ENCODE measurements around the gene TRIM73.
A peak's percentile ranks its signal among the peaks of the same experiment; 100 is the strongest.
"Not testable (repeated sequence)": the region's sequence is repeated elsewhere in the genome, so short reads cannot be mapped to it uniquely, and the experiment has no call there.

TRIM73 gene

DNA sequence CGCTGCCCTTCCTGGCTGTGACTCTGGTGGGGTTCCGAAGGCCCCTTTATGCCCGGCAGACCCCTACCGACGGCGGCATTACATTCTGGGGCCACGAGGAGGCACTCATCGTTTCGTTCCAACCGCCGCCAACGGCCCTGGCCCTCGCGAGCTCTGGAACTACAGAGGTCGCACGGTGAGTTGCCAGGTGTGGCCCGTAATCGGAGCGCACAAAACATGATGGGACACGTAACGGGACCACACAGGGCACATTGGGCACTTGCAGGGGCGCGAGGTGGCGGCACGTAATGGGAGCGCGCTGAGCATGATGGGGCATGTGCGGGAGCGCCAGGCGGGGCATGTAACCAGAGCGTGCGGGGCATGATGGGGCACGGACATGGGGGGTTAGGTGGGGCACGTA, at the start of gene TRIM73:
Gene TRIM73, plus strand, starts transcription at position 301 of the 400 bp plus-strand sequence. CDS start 3,305 bp downstream, outside the sequence.
- not testable (repeated sequence) for DNase-seq

DNA sequence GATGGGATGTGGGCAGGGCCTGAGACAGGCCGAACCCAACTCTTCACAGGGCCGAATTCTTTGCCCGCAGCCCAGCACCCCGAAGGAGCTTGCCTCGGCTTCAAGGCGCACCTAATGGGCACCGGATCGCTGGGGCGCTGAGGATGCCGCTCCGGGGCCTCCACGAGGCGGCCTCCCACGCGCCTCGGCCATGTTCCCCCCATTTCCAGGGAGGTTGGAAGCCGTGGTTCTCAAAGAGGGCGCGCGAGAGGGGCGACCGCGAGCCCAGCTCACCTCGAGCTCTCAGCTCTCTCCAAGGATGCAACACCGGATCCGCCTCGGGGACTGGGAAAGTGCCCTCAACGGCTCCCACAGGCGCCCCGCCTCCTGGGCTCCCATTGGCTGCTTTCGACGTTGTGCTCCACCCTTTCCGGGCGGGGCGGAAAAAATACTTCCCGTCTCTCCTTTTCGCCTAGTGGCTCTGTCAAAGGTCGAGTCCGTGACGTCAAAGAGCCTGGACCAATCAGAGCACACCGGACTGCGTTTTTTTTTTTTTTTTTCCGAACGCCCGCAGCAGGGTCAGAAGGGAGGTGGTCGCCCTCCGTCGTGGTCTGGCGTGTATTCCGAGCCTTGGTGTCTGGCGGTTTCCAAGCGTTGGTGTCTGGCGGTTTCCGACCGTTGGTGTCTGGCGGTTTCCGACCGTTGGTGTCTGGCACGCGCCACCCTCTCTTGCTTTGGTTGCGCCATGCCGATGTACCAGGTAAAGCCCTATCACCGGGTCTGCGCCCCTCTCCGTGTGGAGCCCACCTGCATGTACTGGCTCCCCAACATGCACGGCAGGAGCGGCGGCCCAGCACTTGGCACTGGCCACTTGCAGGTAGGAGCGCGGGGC, 36.5 kb upstream of the TRIM73 start:
- peak; percentile 31 for DNase-seq

More for the DNA sequence above, at the start of gene TRIM73:
- not testable (repeated sequence) for ATAC-seq

DNA sequence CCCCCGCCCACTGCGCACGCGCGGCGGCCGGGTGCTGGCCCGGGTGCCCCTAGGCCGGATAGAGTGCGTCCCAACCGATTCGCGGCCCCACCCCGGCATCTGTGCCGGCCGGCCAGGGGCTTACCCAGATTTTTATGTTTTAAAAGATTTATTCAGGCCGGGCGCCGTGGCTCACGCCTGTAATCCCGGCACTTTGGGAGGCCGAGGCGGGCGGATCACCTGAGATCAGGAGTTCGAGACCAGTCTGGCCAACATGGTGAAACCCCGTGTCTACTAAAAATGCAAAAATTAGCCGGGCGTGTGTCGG, 35.9 kb upstream of the TRIM73 start:
- not testable (repeated sequence) for ATAC-seq, DNase-seq

More for the DNA sequence above, 36.5 kb upstream of the TRIM73 start:
- ATAC-seq = peak; percentile 89

DNA sequence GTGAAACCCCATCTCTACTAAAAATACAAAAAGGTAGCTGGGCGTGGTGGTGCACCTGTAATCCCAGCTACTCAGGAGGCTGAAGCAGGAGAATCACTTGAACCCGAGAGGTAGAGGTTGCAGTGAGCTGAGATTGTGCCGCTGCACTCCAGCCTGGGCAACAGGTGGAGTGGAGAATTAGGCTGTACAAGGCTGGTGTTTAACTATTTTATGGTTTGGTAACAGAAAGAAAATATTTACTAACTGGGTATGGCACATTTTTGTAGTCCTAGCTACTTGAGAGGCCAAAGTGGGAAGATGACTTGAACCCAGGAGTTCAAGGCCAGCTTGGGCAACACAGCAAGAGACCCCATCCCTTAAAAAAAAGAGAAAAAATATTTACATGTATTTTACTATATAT, 31.4 kb upstream of the TRIM73 start:
- not testable (repeated sequence) for DNase-seq, ATAC-seq

DNA sequence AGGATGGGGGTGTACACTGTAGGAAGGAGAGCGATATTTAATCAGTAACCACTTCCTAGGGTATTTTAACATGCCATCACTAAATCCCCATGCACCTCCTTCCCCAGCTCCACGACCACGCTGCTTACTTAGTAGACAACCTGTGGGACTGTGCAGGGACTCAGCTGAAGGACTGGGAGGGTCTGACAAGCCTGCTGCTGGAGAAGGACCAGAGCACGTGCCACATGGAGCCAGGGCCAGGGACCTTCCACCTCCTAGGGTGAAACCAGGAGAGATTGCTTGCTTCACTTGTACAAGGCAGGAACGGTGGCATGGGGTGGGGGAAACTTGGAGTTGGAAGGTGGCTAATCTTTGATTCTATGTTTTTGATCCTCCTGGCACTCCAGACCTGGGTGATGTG, 28.8 kb upstream of the TRIM73 start:
- DNase-seq, ATAC-seq: not testable (repeated sequence)

DNA sequence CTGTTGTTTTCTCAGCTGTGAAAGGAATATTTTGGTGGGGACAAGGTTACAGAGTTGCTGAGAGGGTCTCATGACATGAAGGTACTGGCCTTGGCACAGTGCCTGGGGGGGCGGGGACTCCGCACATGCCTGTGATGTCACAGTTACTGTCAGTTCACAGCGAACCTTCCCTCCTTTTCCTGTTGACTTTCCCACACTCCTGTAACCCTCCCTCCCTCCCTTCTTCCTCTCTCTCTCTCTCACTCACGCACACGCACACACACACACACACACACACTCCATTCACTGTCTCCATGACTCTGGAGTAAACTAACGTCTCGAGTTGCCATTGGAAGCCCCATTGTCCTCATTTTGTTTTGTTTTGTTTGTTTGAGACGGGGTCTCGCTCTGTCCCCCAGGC, 28.1 kb upstream of the TRIM73 start:
- not testable (repeated sequence) for DNase-seq, ATAC-seq

DNA sequence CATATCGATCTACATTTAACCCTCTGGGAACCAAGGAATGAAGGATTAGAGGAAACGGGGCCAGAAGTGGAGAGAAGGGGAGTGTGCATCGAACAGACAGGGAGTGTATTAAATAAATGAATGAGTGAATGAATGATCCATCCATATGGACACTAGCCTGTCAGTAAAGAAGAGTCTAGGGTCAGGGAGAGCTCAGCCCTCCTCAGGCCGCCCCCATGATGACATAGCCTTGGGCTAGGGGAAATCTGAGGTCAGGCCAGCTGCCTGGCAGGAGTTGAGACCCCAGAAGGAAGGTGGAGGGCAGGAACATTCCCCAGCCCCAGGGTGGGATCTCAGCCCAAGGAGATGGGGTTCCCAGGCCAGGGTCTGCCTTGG, 21.3 kb upstream of the TRIM73 start:
- not testable (repeated sequence) for DNase-seq, ATAC-seq

DNA sequence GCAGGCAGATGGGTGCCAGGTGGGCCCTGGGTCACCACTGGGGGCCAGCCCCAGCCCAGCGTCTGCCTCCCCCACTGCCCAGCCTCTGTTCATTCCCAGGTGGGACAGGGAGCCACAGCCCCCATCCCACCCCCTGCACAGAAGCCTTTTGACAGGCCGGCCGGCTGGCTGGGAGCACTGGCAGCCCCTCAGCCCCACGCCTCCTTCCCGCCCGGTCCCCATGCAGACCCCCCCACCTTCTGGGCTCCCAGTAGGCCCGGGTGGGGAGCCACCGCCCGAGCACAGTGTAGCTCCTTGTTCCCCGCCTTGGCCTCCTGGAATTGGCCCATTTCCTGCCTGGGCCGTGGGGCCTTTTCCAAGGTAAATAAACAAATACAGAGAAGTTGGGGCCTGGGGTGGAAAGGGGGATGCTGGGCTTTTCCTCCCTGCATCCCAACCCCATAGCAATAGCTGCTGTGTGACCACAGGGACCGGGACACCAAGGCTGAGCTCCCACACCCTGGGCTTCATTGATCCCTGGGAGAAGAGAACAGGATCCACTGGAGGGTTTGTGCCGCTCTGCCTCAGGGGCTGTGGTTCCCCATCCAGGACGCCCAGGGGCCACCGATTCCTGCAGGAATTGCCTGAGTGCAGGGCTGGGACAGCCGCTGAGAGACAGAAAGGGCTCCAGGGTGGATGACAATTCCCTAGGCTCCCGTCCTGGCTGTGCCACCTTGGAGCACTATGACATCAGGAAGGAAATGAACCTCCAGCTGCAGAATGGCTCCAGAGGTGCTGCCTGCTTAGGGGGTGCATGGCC, 20.7 kb upstream of the TRIM73 start:
- ATAC-seq, DNase-seq: not testable (repeated sequence)

DNA sequence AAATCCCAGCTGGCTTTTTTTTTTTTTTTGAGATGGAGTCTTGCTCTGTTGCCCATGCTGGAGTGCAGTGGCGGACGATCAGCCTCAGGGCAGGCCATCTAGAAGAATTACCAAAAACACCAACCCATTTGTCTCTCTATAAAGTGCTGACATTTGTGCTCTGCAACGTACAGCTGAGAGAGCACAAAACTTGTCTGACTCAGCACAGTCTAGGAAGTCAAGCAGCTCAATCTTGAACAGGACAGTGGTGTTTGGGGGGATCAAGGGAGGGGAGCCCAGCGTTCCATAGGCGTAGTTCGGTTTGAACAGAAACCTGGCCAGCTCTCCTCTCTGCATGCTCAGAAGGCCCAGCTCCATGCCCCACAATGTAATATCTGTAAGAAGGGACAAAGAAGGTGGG, 2.2 kb upstream of the TRIM73 start:
- ATAC-seq, DNase-seq: not testable (repeated sequence)

DNA sequence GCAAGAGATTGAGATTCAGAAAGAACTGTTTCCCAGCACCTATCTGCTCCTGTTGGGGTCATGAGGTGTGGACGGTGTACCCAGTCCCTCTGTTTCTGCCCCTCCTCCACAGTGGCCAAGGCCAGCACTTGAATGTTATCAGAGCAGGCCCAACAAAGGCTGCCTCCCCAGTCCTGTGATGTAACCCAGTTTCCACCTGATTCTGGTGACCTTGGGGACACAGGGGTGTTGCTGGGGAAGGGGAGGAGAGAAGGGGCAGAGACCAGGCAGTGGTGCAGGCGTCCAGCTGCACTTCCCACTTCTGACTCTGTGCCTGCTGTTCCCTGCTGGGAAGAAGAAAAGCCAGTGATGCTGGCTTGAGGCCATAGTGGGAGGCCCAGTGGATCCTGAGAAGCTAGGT, 2.4 kb downstream of the TRIM73 start:
- not testable (repeated sequence) for DNase-seq, ATAC-seq

DNA sequence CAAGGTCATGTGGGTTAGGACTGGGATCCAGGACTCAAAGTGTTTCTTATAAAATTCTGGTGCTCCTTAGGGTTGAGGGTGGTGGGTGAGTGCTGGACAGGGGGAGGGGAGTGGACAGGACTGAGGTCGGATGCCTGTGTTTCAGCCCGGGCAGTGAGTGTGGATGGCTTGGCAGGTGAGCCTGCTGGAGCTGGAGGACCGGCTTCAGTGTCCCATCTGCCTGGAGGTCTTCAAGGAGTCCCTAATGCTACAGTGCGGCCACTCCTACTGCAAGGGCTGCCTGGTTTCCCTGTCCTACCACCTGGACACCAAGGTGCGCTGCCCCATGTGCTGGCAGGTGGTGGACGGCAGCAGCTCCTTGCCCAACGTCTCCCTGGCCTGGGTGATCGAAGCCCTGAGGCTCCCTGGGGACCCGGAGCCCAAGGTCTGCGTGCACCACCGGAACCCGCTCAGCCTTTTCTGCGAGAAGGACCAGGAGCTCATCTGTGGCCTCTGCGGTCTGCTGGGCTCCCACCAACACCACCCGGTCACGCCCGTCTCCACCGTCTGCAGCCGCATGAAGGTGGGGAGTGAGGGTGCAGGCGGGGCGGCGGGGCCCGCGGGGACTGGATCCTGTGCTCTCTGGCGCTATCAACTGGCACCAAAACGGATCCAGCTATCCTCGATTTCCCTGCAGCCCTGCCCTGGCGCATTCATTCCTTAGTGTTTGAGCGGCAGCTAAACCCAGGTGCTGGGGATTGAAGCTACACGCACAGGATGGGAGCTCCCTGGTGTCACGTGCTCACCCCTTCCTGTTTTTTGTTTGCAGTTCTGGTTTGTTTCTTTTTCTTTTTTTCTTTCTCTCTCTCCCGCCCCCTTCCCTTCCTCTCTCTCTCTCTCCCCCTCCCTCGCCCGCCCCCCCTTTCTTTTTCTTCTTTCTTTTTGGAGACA, 3.6 kb downstream of the TRIM73 start:
- ATAC-seq = peak; percentile 53
- not testable (repeated sequence) for DNase-seq

DNA sequence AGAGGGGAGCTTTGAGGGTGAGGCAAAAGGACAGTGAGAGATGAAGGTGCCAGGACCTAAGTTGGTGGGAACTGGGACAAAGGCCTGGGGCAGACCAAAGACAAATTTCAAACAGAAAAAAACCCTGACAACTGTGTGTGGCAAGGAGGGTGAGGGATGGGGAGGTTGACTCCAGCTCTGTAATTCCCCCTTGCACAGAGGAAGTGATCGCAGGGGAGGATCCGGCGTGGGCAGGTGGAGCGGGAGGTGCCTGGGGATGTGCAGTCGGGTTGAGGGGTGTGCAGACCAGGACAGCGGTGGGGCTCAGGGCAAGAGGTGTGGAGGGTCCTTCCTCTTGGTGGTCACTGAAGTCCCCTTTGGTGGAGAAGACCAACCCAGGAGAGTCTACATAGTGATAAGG, 5.1 kb downstream of the TRIM73 start:
- not testable (repeated sequence) for ATAC-seq, DNase-seq

DNA sequence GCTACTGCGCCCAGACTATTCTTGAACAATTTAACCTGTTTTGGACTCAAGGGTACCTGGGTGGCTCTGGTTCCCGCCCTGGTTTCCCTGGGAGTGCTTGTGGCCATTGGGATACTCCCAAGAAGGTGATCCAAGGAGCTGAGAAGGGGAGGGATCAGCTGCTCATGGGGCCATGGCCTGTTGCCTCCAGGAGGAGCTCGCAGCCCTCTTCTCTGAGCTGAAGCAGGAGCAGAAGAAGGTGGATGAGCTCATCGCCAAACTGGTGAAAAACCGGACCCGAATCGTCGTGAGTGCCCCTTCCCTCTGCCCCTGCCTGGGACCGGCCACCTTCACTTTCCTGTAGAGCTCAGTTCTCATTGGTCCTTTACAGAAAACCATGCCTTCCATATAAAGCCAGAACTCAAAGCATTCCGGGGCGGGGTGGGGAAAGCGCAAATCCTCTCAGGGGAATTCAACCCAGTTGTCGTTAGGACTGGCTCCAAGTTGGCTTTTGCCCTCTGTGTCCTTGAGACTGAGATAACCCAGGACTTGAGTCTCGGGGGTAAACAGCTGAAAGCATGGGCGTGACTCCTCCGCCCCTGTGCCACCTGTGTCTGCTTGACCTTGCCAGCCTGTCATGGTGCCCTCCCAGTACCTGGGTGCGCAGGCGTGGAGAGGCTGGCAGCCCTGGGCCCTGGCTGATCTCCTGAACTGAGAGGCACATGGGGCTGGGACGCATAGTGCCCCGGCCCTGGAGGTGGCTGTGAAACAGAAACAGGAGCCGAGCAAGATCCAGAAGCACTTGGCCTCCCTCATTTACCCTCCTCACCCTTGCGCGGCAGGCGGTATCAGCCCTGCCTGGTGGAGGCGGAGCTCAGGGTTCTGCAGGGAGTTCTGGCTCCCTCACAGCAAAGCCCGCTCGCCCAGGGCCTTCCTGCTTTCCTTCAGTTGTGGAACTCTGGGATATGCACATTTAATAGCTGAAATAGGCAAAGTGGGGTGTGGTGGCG, 8.3 kb downstream of the TRIM73 start:
- not testable (repeated sequence) for DNase-seq

DNA sequence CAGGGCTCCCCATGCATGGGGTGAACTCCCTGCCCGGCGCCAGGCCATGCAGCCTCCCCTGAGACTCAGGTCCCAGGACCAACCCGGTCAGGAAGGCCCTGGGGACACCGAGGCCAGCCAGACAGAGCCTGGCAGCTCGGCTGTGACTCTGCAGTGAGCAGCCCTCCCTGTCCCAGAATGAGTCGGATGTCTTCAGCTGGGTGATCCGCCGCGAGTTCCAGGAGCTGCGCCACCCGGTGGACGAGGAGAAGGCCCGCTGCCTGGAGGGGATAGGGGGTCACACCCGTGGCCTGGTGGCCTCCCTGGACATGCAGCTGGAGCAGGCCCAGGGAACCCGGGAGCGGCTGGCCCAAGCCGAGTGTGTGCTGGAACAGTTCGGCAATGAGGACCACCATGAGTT, 9.2 kb downstream of the TRIM73 start:
- peak; percentile 33 for ATAC-seq
- DNase-seq = not testable (repeated sequence)

More for the DNA sequence above, 8.3 kb downstream of the TRIM73 start:
- not testable (repeated sequence) for ATAC-seq

DNA sequence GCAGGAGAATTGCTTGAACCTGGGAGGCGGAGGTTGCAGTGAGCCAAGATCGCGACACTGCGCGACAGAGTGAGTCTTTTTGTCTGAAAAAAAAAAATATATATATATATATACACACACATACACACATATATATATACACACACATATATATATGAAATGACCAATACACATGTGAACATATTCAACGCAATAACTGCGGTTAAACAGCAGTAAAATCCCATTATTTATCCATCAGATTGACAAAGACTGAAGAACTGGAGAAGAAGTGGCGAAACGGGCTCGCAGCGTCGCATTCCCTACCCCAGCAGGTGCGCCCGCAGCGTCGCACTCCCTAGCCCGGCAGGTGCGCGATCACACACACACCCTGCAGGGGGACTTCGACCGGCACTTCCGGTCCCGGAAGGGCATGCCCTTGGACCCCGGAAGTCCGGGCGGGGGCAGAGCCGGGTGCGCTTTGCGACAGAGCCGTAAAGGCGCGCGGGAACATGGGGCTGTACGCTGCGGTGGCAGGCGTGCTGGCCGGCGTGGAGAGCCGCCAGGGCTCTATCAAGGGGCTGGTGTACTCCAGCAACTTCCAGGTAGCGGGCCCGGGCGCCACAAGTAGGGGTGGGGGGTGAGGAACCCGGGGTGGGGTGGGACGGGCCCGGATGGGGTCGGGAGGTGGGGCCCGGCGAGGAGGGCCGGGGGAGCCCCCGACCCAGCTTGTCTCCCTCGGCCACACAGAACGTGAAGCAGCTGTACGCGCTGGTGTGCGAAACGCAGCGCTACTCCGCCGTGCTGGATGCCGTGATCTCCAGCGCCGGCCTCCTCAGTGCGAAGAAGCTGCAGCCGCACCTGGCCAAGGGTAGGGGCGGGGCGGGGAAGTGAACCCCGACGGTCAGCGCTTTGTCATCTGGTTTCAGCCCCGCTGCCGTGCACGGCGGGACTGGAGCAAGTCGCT, 14.7 kb downstream of the TRIM73 start:
- not testable (repeated sequence) for DNase-seq
- peak; percentile 97 for ATAC-seq

DNA sequence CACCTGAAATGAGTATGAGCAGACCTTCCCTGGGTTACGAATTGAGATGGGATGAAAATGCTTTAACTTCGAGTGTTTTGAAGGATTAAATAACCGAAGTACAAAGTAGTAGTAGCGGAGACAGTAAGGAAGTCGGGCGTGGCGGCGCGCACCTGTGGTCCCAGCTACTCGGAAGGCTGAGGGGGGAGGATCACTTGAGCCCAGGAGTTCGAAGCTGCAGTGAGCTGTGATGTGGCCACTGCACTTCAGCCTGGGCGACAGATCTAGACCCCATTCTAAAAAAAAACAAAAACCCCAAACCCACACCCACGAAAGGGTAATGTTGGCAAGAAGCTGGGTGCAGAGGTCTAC, 15.4 kb downstream of the TRIM73 start:
- DNase-seq, ATAC-seq: not testable (repeated sequence)

DNA sequence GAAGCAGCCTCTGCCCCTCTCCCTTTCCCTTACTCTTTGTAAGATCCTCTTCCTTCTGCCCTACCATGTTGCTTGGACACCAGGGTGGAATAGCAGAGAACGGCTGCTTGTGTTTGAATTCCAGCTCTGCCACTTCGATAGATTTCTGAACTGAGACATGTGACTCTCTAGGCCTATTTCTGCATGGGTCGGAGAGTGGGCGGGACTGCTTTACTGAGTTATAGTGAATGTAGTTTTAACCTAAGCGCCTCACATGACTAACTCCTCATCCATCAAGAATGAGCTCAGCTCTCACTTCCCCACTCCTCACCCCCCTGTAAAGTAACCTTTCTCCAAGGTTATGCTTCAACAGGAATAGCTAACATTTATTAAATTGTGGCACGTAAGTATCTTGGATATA, 18.8 kb downstream of the TRIM73 start:
- ATAC-seq, DNase-seq: not testable (repeated sequence)

DNA sequence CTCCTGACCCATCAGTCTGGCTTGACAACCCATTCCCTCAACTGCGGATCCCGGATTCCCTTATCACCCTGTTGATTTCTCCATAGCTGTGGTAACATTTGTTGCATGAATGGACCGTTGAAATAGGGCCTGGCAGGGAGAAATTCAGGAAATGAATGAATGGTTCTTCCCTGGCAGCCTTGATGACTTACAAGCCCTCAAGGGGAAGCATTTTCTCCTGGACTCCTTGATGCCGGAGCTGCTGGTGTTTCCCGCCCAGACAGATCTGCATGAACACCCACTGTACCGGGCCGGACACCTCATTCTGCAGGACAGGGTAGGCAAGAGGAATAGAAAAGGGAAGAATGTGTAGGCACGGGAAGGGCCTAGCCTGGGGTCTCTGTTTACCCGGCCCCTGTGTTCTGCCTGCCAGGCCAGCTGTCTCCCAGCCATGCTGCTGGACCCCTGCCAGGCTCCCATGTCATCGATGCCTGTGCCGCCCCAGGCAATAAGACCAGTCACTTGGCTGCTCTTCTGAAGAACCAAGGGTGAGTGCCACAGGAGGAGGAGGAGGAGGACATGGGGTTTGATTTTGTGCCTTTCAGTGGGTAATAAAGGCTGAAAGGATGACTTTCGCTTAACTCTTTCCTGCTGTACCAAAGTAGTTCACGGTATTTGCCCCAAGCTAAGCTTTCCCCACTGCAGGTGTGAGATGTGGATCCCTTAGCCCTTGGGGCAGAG, 19.4 kb downstream of the TRIM73 start:
- not testable (repeated sequence) for ATAC-seq, DNase-seq

DNA sequence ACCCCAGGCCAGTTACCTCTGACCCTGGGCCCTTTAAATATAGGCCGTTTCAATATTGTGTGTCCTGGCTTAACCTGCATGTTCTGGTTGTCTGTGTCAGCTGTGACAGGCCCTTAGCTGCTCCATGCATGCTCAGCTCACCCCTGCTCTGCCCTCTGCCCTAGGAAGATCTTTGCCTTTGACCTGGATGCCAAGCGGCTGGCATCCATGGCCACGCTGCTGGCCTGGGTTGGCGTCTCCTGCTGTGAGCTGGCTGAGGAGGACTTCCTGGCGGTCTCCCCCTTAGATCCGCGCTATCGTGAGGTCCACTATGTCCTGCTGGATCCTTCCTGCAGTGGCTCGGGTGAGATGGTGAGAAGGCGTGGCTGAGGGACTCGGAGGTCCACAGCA, 20.0 kb downstream of the TRIM73 start:
- DNase-seq, ATAC-seq: not testable (repeated sequence)
